Measurements from ENCODE around the gene NUTM2E.
"Not testable (repeated sequence)": the region's sequence is repeated elsewhere in the genome, so short reads cannot be mapped to it uniquely, and the experiment has no call there.

NUTM2E gene

GRCh38 chr10:79826496-79827215, at the start of gene NUTM2E:
NUTM2E (plus strand) TSS chr10:79826739; CDS start chr10:79841741, 15,002 bp downstream.
- peak; percentile 90 for DNase-seq

GRCh38 chr10:79777997-79778396, 48.5 kb upstream of the NUTM2E start:
- DNase-seq = not testable (repeated sequence)

GRCh38 chr10:79779310-79779938, 47.1 kb upstream of the NUTM2E start:
- peak; percentile 84 for DNase-seq

- not testable (repeated sequence) for DNase-seq
Observed at GRCh38 chr10:79779992-79780391, 46.5 kb upstream of the NUTM2E start.

GRCh38 chr10:79781584-79781983, 45.0 kb upstream of the NUTM2E start:
- not testable (repeated sequence) for DNase-seq

GRCh38 chr10:79787455-79787952, 39.0 kb upstream of the NUTM2E start:
- DNase-seq = not testable (repeated sequence)

- DNase-seq = not testable (repeated sequence)
Observed at GRCh38 chr10:79789351-79789750, 37.2 kb upstream of the NUTM2E start.

- DNase-seq = not testable (repeated sequence)
Observed at GRCh38 chr10:79791906-79792517, 34.5 kb upstream of the NUTM2E start.

- DNase-seq = not testable (repeated sequence)
Observed at GRCh38 chr10:79799337-79799736, 27.2 kb upstream of the NUTM2E start.

- not testable (repeated sequence) for DNase-seq
Observed at GRCh38 chr10:79805857-79806256, 20.7 kb upstream of the NUTM2E start.

GRCh38 chr10:79811895-79812294, 14.6 kb upstream of the NUTM2E start:
- not testable (repeated sequence) for DNase-seq

GRCh38 chr10:79816290-79816689, 10.2 kb upstream of the NUTM2E start:
- not testable (repeated sequence) for DNase-seq

GRCh38 chr10:79823387-79823786, 3.2 kb upstream of the NUTM2E start:
- DNase-seq = peak; percentile 68

- peak; percentile 63 for DNase-seq
Observed at GRCh38 chr10:79825587-79826011, 940 bp upstream of the NUTM2E start.

GRCh38 chr10:79826131-79826495, 426 bp upstream of the NUTM2E start:
- not testable (repeated sequence) for DNase-seq

- not testable (repeated sequence) for DNase-seq
Observed at GRCh38 chr10:79833833-79834232, 7.3 kb downstream of the NUTM2E start.

GRCh38 chr10:79835891-79836290, 9.4 kb downstream of the NUTM2E start:
- DNase-seq = not testable (repeated sequence)

- DNase-seq = not testable (repeated sequence)
Observed at GRCh38 chr10:79836891-79837290, 10.4 kb downstream of the NUTM2E start.

GRCh38 chr10:79838441-79838840, 11.9 kb downstream of the NUTM2E start:
- not testable (repeated sequence) for DNase-seq

- DNase-seq = not testable (repeated sequence)
Observed at GRCh38 chr10:79853191-79853854, 26.8 kb downstream of the NUTM2E start.

GRCh38 chr10:79862269-79862668, 35.7 kb downstream of the NUTM2E start:
- not testable (repeated sequence) for DNase-seq

- DNase-seq = not testable (repeated sequence)
Observed at GRCh38 chr10:79862803-79863202, 36.3 kb downstream of the NUTM2E start.

Data from activated effector memory CD4-positive, alpha-beta T cell treated with anti-CD3 and anti-CD28 coated beads, Interleukin-2, amount 50 U/mL, for 16 hours (primary cell).